NCI-H748 (cell line): ENCODE results near the gene NPEPL1.

ENCODE experiments used
- DNase-seq: peaks from one replicate; lab custom pipeline; 2025; ENCODE audit not compliant: unreplicated experiment; lab: John Stamatoyannopoulos, UW

NPEPL1 gene

DNA sequence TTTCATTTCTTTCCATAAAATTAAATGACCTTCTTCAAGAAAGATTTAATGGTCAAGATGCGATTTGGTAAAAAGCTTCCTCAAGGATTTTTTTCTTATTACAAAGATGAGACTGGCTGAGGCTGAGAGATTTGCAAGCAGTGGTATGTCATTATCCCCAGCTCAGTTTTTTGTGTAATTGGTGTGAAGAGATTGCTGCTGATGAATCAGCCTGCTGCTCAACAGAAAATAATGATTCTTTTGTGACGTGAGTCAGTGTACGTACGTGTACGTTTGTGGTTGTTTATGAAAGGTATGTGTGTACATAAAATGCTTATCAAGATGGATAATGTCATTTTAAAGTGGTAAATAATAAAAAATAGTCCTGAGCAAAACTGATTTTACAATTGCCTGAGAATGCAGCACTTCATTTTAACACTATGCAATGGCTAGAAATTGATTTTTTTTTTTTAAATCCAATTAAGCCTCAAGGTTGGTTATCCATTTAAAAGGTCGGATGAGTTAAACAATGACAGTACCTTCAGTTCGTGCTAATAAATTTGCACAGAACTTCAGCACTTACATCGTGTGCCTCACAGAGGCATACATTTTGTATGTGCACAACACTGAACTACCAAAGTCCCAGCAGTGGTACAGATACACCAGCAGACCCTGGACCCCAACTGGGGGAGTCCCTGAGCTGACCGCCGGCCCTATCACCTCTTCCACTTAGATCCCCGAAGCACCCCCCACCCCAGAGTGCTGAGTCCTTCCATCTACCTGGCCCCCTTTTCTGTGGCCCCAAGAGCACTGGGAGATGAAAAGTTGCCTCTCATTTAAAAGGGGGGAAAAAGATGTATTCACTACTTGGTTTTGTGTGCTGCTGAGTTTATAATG, 9.7 kb upstream of the NPEPL1 start:
- no peak for DNase-seq

DNA sequence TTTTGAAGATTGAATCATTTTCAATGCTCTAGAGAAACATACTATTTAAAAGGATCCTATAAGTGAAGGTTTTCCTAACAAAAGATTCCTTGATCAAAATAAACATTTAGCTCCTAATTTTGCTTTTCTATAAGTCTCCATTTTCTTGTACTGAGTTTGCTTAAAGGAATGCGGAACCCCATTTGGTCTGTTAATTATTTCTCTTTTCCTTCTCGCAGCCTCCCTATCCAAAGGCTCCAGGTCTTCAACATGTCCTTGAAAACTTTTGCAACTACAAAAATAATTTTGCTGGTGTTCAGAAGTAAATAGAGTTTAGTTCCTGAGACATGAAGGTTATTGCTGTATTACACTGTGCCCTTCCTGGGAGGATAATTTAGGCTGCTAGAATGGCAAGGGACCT, 8.3 kb upstream of the NPEPL1 start:
- DNase-seq, result no peak

DNA sequence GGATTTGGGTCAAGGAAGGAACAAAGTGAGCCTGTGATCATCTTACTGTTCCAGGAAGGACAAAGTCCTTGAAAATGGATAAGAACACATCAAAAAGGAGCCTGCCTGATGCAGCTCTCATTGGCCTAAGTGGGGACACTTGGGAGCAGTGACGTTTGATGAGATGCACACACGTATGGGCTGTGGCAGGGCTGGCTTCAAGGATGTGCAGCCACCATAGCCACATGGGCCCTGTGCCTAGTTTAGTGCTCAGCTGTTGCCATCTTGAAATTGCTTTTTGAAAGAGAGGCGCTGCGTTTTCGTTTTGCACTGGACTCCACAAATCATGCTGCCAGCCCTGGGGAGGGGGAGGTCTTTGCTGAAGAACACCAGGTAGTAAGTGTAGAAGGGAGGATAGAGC, 6.6 kb upstream of the NPEPL1 start:
- DNase-seq, result no peak

DNA sequence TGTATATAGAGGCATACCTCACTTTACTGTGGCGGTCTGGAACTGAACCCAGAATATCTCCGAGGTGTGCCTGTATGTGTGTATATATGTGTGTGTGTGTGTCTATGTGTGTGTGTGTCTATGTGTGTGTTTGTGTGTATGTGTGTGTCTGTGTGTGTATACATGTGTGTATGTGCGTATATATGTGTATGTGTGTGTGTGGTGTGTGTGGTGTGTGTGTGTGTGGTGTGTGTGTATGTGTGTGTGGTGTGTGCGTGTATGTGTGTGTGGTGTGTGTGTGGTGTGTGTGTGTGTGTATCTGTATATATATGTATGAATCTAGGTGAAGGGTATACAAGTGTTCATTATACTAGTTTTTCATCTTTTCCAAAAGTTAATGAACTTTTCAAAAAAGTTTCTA, 4.2 kb upstream of the NPEPL1 start:
- no peak for DNase-seq

GRCh38 chr20:58688840-58689239, 3.8 kb upstream of the NPEPL1 start:
- no peak for DNase-seq

DNA sequence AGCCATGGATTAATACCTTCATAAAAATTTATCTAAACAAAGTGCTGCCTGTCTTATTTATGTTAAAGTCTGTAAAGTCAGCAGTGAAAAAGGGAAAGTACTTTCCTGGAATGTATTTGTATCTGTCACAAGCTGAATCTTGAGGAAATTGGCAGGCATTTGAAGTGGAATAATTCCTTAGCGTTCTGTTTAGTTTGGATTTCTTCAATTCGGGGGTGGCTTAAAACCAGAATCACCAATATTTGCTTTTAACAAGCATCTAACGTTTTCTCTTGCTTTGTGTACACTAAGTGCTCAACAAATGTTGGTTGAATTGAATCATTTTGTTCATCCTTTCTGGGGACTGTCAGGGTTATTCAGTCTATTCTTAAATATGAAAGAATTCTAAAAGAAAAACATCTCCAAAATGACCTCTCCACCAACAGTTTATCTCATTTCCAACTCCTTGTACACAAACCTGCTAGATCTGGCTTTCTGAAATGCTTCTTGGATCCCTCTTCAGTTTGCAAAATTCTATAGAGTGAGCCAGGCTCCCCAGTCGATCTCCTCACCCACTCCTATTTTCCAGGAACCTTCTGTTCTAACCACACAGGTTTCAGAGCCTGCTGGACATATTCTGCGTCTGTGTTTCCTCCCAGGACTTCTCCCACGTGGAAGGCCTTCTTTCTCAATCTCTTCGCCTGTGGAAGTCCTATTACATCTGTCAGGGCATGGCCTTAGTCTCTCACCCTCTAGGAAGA, 2.0 kb upstream of the NPEPL1 start:
- no peak for DNase-seq

DNA sequence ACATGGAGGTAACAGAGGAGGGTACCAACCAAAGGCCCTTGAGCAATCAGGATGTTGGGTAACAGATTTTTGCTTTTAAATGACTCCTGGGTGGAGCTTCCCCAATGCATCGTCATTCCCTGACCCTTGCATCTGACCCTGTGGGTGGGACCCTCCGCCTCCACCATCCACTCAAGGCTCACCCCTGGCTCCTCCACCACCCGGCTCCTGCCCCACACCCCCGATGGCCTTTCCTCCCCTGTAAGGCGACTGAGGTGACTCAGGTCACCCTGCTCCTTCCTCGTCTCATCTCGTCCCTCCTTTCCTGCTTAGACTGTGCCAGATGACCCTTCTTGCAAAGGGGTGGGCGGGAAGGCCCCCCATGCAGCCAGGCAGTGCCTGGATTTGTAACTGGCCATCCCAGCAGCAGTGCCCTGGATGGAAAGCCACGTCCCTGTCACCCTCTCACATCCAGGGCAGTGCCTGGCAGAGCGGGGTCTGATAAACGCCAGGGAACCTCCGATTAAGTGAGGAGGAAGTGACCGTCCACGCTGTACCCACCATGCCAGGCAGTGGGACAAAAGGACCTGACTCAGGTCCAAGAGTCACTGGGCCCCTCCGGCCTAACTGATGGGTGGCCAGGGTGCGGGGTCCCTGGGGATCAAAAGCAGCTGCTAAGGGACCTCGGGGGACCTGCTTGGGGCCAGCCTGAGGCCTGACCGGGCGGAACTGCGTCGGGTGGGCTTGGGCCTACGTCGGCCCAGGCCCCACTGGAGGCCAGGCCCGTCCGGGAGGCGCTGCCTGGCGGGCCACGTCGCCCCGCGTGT, 624 bp upstream of the NPEPL1 start:
- DNase-seq, result no peak

DNA sequence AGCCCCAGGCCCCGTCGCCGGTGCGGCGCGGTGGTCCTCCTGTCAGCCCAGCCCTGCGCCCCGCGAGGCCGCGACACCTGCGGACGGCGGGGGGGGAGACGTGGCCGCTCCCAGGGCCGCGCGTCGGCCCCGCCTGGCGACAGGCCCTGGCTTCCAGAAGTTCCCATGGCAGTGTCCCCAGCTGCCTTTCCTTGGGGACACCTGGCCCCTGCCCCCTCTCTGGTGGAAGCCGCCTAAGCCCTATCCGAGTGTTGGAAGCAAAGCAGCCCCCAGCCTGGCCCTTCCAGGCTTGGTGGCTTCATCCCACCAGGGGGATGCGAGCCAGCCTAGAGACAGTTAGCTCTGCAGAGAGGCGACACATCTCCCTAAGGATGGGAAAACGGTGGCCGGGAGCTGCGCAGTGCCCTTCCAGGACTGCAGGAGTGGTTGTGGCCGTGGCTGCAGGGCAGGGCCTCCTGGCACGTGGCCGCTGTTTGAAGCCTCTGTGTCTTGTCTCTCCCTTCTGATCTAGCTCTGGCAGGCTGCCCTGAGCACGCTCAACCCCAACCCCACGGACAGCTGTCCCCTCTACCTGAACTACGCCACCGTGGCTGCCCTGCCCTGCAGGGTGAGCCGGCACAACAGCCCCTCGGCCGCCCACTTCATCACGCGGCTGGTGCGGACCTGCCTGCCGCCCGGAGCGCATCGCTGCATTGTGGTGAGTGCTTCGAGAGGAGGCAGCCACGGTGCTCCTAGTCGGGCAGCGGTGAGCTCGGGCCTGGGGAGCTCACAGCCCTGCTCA, 816 bp downstream of the NPEPL1 start:
- DNase-seq, result peak; percentile 17

GRCh38 chr20:58694241-58695083, 1.9 kb downstream of the NPEPL1 start:
- no peak for DNase-seq

DNA sequence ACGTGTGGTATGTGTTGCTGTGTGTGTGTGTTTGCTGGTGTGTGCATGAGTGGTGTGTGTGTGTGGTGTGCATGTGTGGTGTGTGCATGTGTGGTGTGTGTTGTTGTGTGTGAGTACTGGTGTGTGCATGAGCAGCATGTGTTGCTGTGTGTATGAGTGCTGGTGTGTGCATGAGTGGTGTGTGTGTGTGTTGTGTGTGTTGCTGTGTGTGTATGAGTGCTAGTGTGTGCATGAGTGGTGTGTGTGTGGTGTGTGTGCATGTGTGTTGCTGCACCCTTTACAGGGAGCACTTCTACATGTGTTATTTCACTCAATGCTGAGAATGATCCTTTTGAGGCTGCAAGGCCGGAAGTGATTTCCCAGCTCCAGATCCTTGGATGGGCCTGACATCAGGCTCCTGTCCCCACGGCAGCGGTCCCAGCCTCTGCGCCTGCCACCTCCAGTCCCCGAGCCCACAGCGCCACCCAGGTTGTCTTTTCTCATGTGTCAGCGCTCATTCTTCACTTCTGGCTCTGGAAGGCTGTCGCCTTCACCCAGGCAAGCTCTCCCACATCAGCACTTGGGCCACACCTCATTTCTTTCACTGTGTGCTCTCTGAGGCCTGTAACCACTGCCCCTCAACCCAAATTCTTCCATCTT, 2.6 kb downstream of the NPEPL1 start:
- no peak for DNase-seq

- DNase-seq, result no peak
These were observed 3.3 kb downstream of the NPEPL1 start for GRCh38 chr20:58695895-58696375.

DNA sequence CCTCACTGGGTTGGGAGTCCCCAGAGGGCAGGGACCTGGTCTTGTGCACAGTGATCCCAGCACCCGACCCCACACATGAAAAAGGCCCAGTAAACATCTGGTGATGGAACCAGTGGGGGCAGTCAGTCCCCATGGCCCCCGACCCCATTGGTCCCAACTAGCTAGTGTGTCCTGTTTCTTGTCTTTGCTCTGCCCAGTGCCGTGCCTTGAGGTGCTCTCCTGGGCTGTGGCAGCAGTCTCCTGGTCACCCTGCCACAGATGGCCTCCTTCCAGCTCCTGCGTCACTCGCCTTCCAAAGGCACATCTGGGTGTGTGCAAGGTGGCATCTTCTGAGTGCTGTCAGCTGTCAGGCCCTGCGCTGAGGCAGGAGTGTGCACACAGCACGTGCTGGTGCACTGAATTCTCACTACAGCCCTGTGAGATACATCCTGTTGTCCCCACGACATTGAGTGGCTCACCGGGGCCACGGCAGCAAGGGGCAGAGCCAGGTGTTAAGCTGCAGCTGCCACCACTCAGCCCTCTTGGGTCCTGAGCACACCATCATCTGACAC, 3.9 kb downstream of the NPEPL1 start:
- DNase-seq, result no peak

DNA sequence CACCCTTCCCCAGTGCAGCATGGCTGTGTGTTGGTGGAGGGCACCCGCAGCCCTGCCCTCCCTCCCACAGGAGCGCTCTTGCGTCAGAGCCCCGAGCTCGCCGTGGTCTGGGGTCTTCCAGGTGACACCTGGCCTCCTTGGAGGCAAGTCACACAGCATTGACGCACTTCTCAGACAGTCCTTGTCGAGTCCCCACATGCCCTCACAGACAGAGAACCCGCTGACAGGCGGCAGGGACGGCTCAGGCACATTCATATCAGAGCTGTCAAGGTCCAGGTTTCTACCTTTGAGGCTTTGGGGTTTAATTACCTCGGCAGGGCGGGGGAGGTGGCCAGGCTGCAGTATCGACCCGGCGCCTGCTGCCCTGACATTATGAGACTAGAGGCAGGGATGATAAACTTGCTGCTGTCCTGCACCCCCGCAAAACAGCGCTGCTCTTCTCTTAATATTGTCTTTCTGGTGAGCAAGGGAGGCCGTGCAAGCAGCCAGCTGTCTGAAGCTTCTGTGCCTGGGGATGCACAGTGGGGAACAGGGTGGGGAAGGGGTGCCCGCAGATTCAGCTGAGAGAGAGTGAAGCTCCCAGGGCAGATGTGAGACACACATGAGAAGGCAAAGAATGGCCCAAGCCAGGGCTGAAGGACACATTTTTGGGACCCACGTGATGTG, 4.7 kb downstream of the NPEPL1 start:
- no peak for DNase-seq

- no peak for DNase-seq
These were observed 5.5 kb downstream of the NPEPL1 start for GRCh38 chr20:58697867-58698703.

DNA sequence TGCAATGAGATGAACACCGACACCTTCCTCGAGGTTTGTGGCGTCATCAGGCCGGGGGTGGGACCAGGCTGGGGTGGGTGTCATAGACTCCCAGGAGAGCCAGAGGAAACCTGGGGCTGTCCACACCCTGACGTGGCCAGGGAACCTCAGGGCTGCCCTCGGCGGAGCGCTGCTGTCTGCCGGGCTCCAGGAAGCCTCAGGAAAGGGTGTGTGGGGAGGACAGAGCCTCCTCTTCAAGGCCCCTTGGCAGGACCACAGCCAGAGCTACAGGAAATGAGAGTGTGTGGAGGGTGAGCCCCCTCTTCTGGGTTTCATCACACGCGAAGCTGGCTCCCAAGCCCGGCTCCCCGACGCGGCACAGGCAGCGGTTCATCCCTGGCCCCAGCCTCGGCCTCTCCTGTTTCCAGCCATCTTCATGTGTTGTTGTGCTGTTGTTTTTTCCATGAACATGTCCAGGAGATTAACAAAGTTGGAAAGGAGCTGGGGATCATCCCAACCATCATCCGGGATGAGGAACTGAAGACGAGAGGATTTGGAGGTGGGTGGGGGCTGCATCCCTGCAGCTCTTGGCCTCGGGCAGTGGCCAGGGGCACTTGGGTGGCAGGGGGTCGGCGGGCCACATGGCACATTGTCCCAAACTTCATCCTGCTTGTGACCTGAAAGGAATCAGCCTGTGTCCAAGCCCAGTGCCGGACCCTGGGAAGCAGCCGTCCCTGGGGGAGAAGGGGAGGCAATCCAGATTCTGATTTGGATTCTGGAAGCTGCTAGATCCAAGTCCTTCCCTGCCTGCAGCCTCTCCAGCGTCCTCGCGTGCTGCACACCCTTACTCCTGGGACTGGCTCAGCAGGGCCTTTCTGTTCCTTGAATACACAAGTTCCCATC, 6.4 kb downstream of the NPEPL1 start:
- no peak for DNase-seq

DNA sequence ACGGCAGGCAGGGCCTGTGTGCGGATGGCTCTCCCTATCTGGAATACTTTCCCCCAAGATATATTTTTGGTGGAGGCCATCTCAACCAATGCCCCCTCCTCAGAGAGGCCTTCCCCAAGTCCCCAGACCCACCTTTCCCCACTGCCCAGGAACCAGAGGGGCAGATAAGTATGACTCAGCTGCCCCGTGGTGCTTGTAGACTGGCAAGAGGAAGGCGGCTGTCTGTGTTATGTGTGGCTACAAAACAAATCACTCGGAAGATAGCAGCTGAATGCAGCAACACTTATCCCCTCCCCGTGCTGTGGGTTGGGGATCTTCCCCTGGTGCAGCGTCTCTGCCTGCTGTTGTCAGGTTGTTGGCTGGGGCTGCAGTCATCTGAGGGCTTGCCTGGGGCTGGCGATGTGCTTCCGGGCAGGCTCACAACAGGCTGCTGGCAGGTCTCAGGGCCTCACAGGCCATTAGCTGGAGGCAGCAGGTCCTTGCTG, 7.1 kb downstream of the NPEPL1 start:
- DNase-seq, result no peak
